ENCODE data around the gene REN. TPM values are rescaled to one million over a fixed set of nuclear protein-coding genes. Genes with fewer than 3 reads are reported as not detected.

REN gene
- total and polyA plus RNA-seq, 2 donors (not counting 3 experiments of a cell fraction or from before 2014, with no cell fraction given): 0.11 TPM; not detected in 1

GRCh38 chr1:204155881-204156280 is 10.3 kb downstream of the REN start:
- H3K9me1 ChIP-seq (replicated peaks; ENCODE audit: control insufficient read depth, extremely low read depth, insufficient read depth, low read length): no peaks in the 10 kb centered on the region
- no peak overlapping the region for H3K4me2 ChIP-seq (ENCODE audit: insufficient read depth, low read length)
- dilution Hi-C loops (cut with MboI; ENCODE audit: extremely low pct_ligation_motif_present, low sequenced_read_pairs): loop anchor here (25.0 kb wide), 1 partner anchor 181 kb away; no protein-coding TSS in a partner anchor
- no peak overlapping the region for H3K9ac ChIP-seq (replicated peaks; ENCODE audit: extremely low read depth, insufficient read depth, low read length)
- TF ChIP-seq MAX (IDR thresholded peaks at IDR 0.05; ENCODE audit: insufficient read depth, insufficient read length) (no peak), JUN (IDR thresholded peaks at IDR 0.05; ENCODE audit: borderline replicate concordance, insufficient read depth, insufficient read length, low read depth) (no peak), GATA2 (IDR thresholded peaks at IDR 0.05; ENCODE audit: insufficient read depth, insufficient read length, low read depth, low read length) (no peak), EZH2 (IDR thresholded peaks at IDR 0.05; ENCODE audit: borderline replicate concordance, low read depth, low read length, severe bottlenecking) (no peak)
- peaks cover 5% of the 10 kb centered on the region for H3K4me1 ChIP-seq (ENCODE audit: control insufficient read depth, extremely low read depth, insufficient read depth, low read length)
- no peaks in the 10 kb centered on the region for H3K36me3 ChIP-seq (ENCODE audit: control insufficient read depth in 2 of 2, extremely low read depth in 1 of 2, insufficient read depth in 2 of 2, low read length in 2 of 2)
- peaks cover 0 to 2% of the 10 kb centered on the region in 2 experiments for H3K27me3 ChIP-seq (ENCODE audit: control insufficient read depth in 2 of 2, insufficient read depth in 2 of 2, low read length in 2 of 2)
- no peak for DNase-seq (ENCODE audit: low read depth, low spot score)
- H3K4me3 ChIP-seq (replicated peaks in 1 of 3; ENCODE audit: insufficient read depth in 1 of 3, low read depth in 1 of 3, low read length in 3 of 3): no peak overlapping the region
- no peaks in the 10 kb centered on the region for H4K20me1 ChIP-seq (replicated peaks; ENCODE audit: control insufficient read depth, extremely low read depth, insufficient read depth, low read length)
- intact Hi-C loops (cut with micrococcal nuclease): no loop called here
- H2AFZ ChIP-seq (ENCODE audit: low read depth, low read length): no peak overlapping the region
- no peak for FAIRE-seq
- no peak overlapping the region for H3K27ac ChIP-seq (ENCODE audit: insufficient read depth, low read depth, low read length)
- no peaks in the 10 kb centered on the region for H3K79me2 ChIP-seq (ENCODE audit: control insufficient read depth, insufficient read depth, low read length)
- CTCF ChIA-PET: interaction anchor here (1.0 to 2.3 kb wide), 4 partner anchors 51 to 243 kb away, joined by 3 to 10 read pairs (median 6); no protein-coding TSS in a partner anchor
- no TSS peak for BruUV-seq (replicated peaks)
- no peaks in the 10 kb centered on the region for H3K9me3 ChIP-seq (replicated peaks; ENCODE audit: control insufficient read depth, insufficient read depth, low read length)
- POLR2A ChIA-PET: no interaction called here

GRCh38 chr1:204154568-204155255 is 11.4 kb downstream of the REN start:
- FAIRE-seq: no peak
- DNase-seq (ENCODE audit: low read depth, low spot score): no peak
- POLR2A ChIA-PET: no interaction called here
- Histone ChIP-seq H3K27ac (ENCODE audit: insufficient read depth, low read depth, low read length) (no peak overlapping the region), H3K79me2 (ENCODE audit: control insufficient read depth, insufficient read depth, low read length) (no peaks in the 10 kb centered on the region), H3K9me1 (replicated peaks; ENCODE audit: control insufficient read depth, extremely low read depth, insufficient read depth, low read length) (no peaks in the 10 kb centered on the region), H3K9ac (replicated peaks; ENCODE audit: extremely low read depth, insufficient read depth, low read length) (no peak overlapping the region), H3K4me3 (replicated peaks in 1 of 3; ENCODE audit: insufficient read depth in 1 of 3, low read depth in 1 of 3, low read length in 3 of 3) (no peak overlapping the region), H3K36me3 (ENCODE audit: control insufficient read depth in 2 of 2, extremely low read depth in 1 of 2, insufficient read depth in 2 of 2, low read length in 2 of 2) (no peaks in the 10 kb centered on the region), H3K9me3 (replicated peaks; ENCODE audit: control insufficient read depth, insufficient read depth, low read length) (no peaks in the 10 kb centered on the region), H3K27me3 (ENCODE audit: control insufficient read depth in 2 of 2, insufficient read depth in 2 of 2, low read length in 2 of 2) (no peaks in the 10 kb centered on the region), H3K4me2 (ENCODE audit: insufficient read depth, low read length) (no peak overlapping the region), H4K20me1 (replicated peaks; ENCODE audit: control insufficient read depth, extremely low read depth, insufficient read depth, low read length) (no peaks in the 10 kb centered on the region), H3K4me1 (ENCODE audit: control insufficient read depth, extremely low read depth, insufficient read depth, low read length) (peaks cover 5% of the 10 kb centered on the region), H2AFZ (ENCODE audit: low read depth, low read length) (no peak overlapping the region)
- TF ChIP-seq CTCF (IDR thresholded peaks at IDR 0.05; ENCODE audit: extremely low read depth in 1 of 2, insufficient read depth in 1 of 2, low read depth in 1 of 2, low read length in 2 of 2): no peak
- no peak for TF ChIP-seq JUN (IDR thresholded peaks at IDR 0.05; ENCODE audit: borderline replicate concordance, insufficient read depth, insufficient read length, low read depth)
- no peak for TF ChIP-seq EZH2 (IDR thresholded peaks at IDR 0.05; ENCODE audit: borderline replicate concordance, low read depth, low read length, severe bottlenecking)
- TF ChIP-seq POLR2AphosphoS5 (IDR thresholded peaks at IDR 0.05; ENCODE audit: insufficient read depth, low read depth, low read length): no peak
- TF ChIP-seq FOS (IDR thresholded peaks at IDR 0.05; ENCODE audit: borderline replicate concordance, insufficient read depth, low read length): no peak
- TF ChIP-seq POLR2A (IDR thresholded peaks at IDR 0.05; ENCODE audit: low read depth, low read length): no peak
- TF ChIP-seq GATA2 (IDR thresholded peaks at IDR 0.05; ENCODE audit: insufficient read depth, insufficient read length, low read depth, low read length): no peak
- TF ChIP-seq MAX (IDR thresholded peaks at IDR 0.05; ENCODE audit: insufficient read depth, insufficient read length): no peak
- TF ChIP-seq MYC (IDR thresholded peaks at IDR 0.05; ENCODE audit: low read depth, low read length): no peak
- no TSS peak for BruUV-seq (replicated peaks)
- dilution Hi-C loops (cut with MboI; ENCODE audit: extremely low pct_ligation_motif_present, low sequenced_read_pairs) (loop anchor here (25.0 kb wide), 1 partner anchor 183 kb away; no protein-coding TSS in a partner anchor), intact Hi-C loops (cut with micrococcal nuclease) (no loop called here)
- CTCF ChIA-PET: interaction anchor here (1.0 to 2.3 kb wide), 9 partner anchors 8 to 244 kb away, joined by 3 to 10 read pairs (median 5); partner anchors contain the start of gene GOLT1A

All from endothelial cell of umbilical vein (primary cell).